HG02588 (cell line): ENCODE results near the gene OR52E8.
A peak's percentile ranks its signal among the peaks of the same experiment; 100 is the strongest.

Source experiments
- ATAC-seq: cut with Tn5 transposase; IDR thresholded peaks from one replicate; pipeline ENCODE4 v1.9.1; 2021; ENCODE audit warnings: mild to moderate bottlenecking, moderate library complexity; ENCODE audit not compliant: unreplicated experiment

Gene OR52E8

GRCh38 chr11:5857590-5857989 lies at the start of gene OR52E8:
Gene OR52E8 (minus strand): TSS chr11:5857690. CDS start chr11:5857690, 0 bp downstream.
- ATAC-seq: no peak

GRCh38 chr11:5899534-5899933 lies 42.0 kb upstream of the OR52E8 start:
- no peak for ATAC-seq

- ATAC-seq: no peak
Observed at GRCh38 chr11:5892908-5893307, 35.4 kb upstream of the OR52E8 start, which contains the start of gene OR52E5. Gene OR52E5 (plus strand): TSS chr11:5893208. CDS start chr11:5900777, 7,569 bp downstream.

- ATAC-seq: no peak
Observed at GRCh38 chr11:5891216-5891800, 33.8 kb upstream of the OR52E8 start.

- no peak for ATAC-seq
Observed at GRCh38 chr11:5887661-5888060, 30.2 kb upstream of the OR52E8 start.

- ATAC-seq: no peak
Observed at GRCh38 chr11:5887172-5887571, 29.7 kb upstream of the OR52E8 start.

GRCh38 chr11:5881756-5882155 lies 24.3 kb upstream of the OR52E8 start:
- ATAC-seq: no peak

- ATAC-seq: no peak
Observed at GRCh38 chr11:5880329-5880728, 22.8 kb upstream of the OR52E8 start, which contains the start of gene OR52E4. Gene OR52E4 (plus strand): TSS chr11:5880629. CDS start chr11:5884293, 3,664 bp downstream.

GRCh38 chr11:5878564-5878963 lies 21.1 kb upstream of the OR52E8 start:
- no peak for ATAC-seq

GRCh38 chr11:5865826-5866225 lies 8.3 kb upstream of the OR52E8 start:
- no peak for ATAC-seq

- no peak for ATAC-seq
Observed at GRCh38 chr11:5851002-5851401, 6.5 kb downstream of the OR52E8 start.

GRCh38 chr11:5847711-5848110 lies 9.8 kb downstream of the OR52E8 start:
- ATAC-seq: no peak

- no peak for ATAC-seq
Observed at GRCh38 chr11:5846701-5847100, 10.8 kb downstream of the OR52E8 start.

- ATAC-seq: no peak
Observed at GRCh38 chr11:5841797-5842196, 15.7 kb downstream of the OR52E8 start, which contains the start of gene OR52E6. Gene OR52E6 (minus strand): TSS chr11:5841897. CDS start chr11:5841897, 0 bp downstream.

- no peak for ATAC-seq
Observed at GRCh38 chr11:5837695-5838094, 19.8 kb downstream of the OR52E8 start.

- ATAC-seq: no peak
Observed at GRCh38 chr11:5833446-5833845, 24.0 kb downstream of the OR52E8 start.

- no peak for ATAC-seq
Observed at GRCh38 chr11:5831196-5831829, 26.2 kb downstream of the OR52E8 start.

GRCh38 chr11:5818245-5818886 lies 39.1 kb downstream of the OR52E8 start:
- peak; percentile 71 for ATAC-seq

- no peak for ATAC-seq
Observed at GRCh38 chr11:5815534-5815933, 42.0 kb downstream of the OR52E8 start.

- no peak for ATAC-seq
Observed at GRCh38 chr11:5809905-5810795, 47.3 kb downstream of the OR52E8 start.

- peak; percentile 26 for ATAC-seq
Observed at GRCh38 chr11:5809122-5809519, 48.4 kb downstream of the OR52E8 start.
